Panc1 (cell line): ENCODE data around the gene IL12RB2.

Experiments used
- CTCF ChIP-seq: fragments of 450-650 bp; IDR thresholded peaks from 2 replicates; pipeline ENCODE4 v1.5.1; 2017; ENCODE audit warnings: mild to moderate bottlenecking
- POLR2AphosphoS5 ChIP-seq: IDR thresholded peaks from 2 replicates; pipeline ENCODE4 v1.6.1; 2012; ENCODE audit warnings: mild to moderate bottlenecking, low read depth, low read length, moderate library complexity

- TF ChIP-seq CTCF (no peak), POLR2AphosphoS5 (no peak)
These were observed 54.0 kb downstream of the IL12RB2 start for GRCh38 chr1:67361641-67362040.
